Retinal pigment epithelial cell (primary cell): ENCODE data around the gene PCSK5.

Experiments used
- DNase-seq: peaks from one replicate; pipeline ENCODE4 v3.0.0-alpha.2; 2010; ENCODE audit warnings: low read depth
- H3K4me3 ChIP-seq: 2 replicates; pipeline ENCODE4 v1.5.1; 2011; ENCODE audit warnings: mild to moderate bottlenecking, low read length, control low read depth, moderate library complexity
- CTCF ChIP-seq: conservative IDR thresholded peaks from 2 replicates; pipeline ENCODE4 v1.5.1; 2011; ENCODE audit warnings: low read depth, low read length, control low read depth, inconsistent platforms

Gene PCSK5

GRCh38 chr9:76153902-76154629, 263.6 kb downstream of the PCSK5 start:
- TF ChIP-seq CTCF: no peak
- no peak for DNase-seq
- no peak overlapping the region for H3K4me3 ChIP-seq

- no peak overlapping the region for H3K4me3 ChIP-seq
- no peak for TF ChIP-seq CTCF
- no peak for DNase-seq
Measured at GRCh38 chr9:76155361-76155760, 264.9 kb downstream of the PCSK5 start.

GRCh38 chr9:76158713-76159112, 268.2 kb downstream of the PCSK5 start:
- no peak for TF ChIP-seq CTCF
- no peak for DNase-seq

GRCh38 chr9:76159293-76159926, 268.9 kb downstream of the PCSK5 start:
- no peak for TF ChIP-seq CTCF
- no peak for DNase-seq
- H3K4me3 ChIP-seq: no peak overlapping the region

More at GRCh38 chr9:76158713-76159112, 268.2 kb downstream of the PCSK5 start:
- H3K4me3 ChIP-seq: no peak overlapping the region

GRCh38 chr9:76161106-76161505, 270.6 kb downstream of the PCSK5 start:
- no peak overlapping the region for H3K4me3 ChIP-seq
- DNase-seq: no peak
- no peak for TF ChIP-seq CTCF

GRCh38 chr9:76161541-76161940, 271.1 kb downstream of the PCSK5 start:
- TF ChIP-seq CTCF: no peak
- DNase-seq: no peak
- no peak overlapping the region for H3K4me3 ChIP-seq
